GM08714 (cell line): ENCODE data around the gene SCD5.

ENCODE experiments used
- H3K4me3 ChIP-seq: fragments of 200-500 bp; sonication (Bioruptor generic); 2 replicates; pipeline ENCODE4 v1.5.1; 2014; ENCODE audit warnings: mild to moderate bottlenecking, low read length, inconsistent platforms
- ZNF274 ChIP-seq: IDR thresholded peaks from 2 replicates; pipeline ENCODE4 v1.6.1; 2012; ENCODE audit warnings: mild to moderate bottlenecking, low read depth, low read length

SCD5 gene

DNA sequence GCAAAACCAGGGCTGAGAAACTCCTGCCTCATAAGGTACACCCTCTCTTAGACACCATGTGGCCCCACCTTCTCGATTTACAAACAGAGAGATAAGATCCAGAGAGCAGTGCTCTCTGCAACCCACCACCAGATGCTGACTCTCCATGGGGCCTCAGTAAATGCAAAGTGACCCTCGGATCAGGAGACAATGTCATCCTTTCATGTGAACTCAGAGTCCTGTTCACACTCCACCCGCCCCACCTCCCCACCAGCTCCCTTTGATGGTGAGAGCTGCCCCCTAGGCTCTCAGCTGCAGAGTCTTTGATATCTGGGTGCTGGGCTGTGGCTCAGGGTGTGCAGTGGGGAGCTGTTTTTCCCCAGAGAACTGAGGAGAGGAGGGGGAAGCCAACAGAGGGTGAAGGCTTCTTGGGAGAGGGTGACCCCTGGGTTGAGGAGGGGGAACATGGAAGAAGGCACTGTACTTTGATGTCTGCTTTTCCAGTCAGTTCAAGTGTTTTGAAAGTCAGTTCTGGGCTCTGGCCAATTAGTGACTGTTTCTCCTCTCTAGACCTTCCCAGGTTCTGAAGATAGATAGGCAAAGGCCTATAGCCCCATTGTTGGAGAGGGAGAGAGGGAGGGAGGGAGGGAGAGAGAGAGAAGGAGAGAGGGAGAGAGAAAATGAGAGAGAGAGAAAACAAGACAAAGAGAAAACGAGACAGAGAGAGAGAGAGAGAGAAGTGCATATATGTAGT lies 88.2 kb downstream of the SCD5 start:
- TF ChIP-seq ZNF274, result no peak
- H3K4me3 ChIP-seq, result no peak overlapping the region

DNA sequence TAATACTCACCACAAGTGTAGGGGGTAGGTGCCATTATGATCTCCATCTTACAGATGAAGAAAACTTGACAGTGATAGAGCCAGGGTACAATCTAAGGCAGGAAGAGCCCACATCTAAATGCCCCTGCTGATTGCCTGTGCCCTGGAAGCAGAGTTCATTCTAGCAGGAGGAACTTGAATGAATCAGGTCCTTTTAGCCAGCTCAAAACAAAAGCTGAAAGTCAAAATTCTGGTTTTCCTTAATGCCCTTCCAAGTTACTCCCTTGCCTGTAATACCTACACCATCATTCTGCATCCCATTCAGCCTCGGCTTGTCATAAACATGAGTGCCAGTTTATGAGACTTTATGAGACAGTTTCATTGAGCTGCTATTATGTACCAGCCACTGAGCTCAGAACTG lies 89.6 kb downstream of the SCD5 start:
- H3K4me3 ChIP-seq, result no peak overlapping the region
- no peak for TF ChIP-seq ZNF274

DNA sequence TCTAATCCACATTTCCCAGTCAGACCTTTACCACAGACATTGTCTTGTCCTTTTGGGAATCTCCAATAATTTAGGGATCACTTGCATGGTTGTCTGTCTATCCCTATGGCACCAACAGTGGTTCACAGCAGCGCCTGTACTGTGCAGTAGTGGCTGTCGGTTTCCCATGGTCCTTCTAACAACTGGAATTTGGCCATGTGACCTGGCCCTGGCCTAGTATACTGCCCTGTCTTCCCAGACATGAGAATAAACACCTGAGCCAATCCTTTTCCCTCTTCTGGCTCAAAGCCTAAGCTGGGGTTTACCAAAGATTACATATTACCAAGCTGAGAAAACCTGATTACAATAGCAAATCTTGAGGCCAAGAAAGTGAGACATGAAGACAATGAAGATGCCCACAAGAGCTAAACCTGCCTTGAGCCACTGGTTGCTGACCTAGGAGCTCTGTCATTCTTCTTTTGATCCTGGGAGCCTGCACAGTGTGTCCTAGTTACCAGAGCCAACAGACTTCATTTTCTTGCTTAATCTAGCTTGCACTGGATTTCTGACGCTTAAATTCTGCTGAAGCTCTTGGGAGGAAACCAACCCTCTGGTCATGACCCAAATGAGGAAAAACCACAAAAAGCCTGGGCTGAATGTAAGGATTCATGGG lies 92.1 kb downstream of the SCD5 start:
- no peak overlapping the region for H3K4me3 ChIP-seq
- TF ChIP-seq ZNF274, result no peak

DNA sequence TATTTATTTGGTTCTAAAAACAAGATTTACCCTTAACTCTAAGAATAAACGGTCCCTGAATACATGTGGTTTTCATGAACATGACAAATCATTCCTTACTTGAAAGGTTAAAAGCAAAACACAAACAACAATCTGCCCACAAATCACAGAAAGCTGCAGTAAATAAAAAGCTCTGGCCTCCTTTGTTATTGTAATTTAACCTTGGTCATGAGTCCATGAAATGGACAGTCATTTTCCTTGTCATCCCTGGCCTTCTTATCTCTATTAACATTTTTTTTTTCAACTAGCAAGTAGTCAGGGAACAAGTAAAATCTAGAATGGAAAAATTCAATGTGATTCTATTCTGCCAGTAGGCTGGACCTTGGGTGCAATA lies 92.7 kb downstream of the SCD5 start:
- TF ChIP-seq ZNF274, result no peak
- H3K4me3 ChIP-seq, result no peak overlapping the region

DNA sequence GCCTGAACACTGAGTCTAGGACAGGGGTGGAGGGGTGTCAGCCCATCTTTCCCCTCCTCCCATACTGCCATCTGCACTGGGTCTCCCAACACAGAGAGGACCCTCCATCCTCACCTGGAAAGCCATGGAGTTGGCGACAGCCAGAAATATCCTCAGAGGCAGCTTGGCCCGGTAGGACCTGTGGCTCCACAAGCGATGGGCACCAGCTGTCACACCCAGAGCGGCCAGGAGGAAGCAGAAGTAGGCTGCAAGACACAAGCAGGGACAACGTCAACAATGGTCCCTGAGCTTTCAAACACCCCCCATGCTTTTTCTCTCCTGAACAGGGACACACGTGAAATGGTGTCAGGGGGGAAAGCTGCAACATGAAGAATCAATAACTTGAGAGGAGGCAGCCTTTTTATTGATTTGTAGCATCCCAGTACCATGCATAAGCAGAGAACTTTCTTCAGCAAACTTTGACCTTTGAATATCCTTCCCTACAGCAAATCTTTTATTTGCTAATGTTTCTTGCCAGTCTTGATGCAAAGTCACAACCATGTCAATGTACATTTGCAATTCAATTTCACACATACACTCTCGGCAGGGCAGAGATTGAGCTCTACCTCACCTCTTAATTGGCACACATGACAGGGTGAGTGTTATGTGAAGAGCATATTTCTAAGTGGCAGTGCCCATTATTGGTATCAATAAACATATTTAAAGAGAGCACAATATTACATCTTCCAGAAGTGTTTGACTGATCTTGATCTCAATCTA lies 93.2 kb downstream of the SCD5 start:
- no peak for TF ChIP-seq ZNF274
- no peak overlapping the region for H3K4me3 ChIP-seq

DNA sequence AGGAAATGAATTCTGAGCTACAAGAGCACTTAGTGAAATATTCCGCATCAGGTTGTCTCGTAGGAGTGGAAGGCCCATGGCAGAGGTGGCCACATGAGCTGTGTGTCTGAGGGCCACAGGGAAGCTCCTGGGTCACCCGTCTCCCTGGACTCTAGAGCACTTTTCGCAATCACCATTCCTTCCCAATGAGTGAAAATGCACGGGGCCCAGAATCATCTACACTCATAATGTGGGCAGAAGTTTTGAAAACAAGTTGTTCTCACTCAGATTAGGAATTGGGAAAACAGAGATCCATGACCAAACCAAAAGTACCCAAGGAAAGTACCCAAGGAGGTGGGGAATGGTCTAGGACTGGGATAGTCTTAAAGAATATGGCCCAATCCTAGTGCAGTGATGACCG lies 94.4 kb downstream of the SCD5 start:
- TF ChIP-seq ZNF274, result no peak
- no peak overlapping the region for H3K4me3 ChIP-seq

DNA sequence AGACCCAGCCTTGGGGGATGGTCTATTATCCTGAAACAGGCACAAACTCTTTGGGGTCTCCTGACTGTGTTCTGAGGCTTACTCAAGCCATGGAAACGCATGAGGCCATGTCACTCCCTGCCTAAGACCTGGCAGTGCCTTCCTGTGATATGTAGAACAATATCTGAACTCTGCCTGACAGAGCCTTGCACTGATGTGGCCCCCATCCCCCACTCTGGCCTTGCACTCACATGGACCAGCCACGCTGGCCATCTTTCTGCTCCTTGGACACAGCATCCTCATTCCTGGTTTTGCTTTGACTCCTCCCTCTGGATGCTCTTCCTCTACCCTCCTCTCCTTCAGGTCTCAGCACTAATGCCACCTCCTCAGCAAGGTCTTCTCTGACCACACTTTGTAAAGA lies 100.2 kb downstream of the SCD5 start:
- H3K4me3 ChIP-seq, result no peak overlapping the region
- no peak for TF ChIP-seq ZNF274

DNA sequence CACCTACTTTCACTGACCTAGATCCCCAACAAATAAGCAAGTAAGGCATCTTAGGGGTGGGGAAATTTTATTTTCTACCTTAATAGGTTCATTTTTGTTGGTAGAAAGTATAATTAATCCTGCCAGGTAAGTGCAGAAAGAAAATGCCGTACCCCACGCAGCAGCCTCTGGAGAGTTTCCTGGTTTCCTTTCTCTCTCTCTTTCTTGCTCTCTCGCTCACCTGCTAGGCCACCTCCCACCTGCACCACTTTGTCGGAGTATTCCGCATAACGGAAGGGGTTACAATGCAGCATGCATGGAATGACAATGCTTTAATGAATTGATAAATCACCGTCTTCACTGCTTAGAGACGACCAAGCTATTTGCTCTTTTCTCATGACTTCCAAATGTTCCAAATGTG lies 101.0 kb downstream of the SCD5 start:
- H3K4me3 ChIP-seq, result no peak overlapping the region
- no peak for TF ChIP-seq ZNF274

DNA sequence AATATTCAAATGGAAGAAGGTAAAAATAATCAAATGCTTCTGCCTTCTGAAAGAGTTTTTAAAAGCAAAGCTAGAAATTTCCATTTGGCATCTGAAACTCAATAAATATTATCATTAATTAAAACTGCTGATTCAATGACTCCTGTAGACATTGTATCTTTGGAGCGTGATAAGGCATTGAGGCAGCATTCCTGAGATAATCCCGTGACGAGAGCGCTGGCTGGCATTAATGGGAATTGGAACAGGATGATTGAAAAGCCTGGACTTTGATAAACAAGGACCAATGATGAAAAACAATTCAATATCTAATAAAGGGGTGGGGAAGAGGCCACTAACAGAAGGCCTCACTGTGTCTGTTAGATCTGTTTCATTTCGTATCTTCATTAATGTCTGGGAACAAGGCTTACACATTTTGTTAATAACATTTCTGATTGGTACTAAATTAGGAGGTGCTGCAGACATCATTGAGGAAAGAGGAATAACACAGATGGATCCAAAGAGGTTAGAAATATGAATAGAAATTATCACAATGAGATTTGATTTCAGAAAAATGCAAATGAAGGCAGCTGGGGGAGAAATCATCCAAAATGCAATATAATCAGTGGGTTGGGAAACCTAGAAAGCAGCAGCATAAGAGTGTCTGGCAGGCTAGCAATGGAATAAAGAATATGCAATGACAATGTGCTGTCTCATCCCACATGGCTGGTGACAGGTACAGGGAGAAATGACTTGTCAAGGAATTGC lies 102.3 kb downstream of the SCD5 start:
- H3K4me3 ChIP-seq, result no peak overlapping the region
- no peak for TF ChIP-seq ZNF274

DNA sequence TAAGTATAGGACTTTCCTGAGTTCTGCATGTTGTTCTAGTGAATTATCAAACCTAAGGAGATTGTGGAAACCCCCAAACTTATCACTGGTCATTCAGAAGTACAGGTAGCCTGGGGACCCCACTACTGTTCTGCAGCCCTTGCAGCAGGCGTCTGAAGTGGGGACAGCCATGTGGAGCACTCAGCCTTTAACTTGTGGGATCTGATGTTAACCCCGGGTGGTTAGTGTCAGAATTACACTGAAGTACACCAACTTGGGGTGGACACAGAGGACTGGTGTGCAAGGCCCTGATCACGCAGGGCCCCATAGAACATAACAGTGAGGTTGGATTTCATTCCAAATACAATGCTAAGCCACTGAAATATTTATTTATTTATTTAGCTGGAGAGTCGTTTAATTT lies 103.7 kb downstream of the SCD5 start:
- no peak for TF ChIP-seq ZNF274
- H3K4me3 ChIP-seq, result no peak overlapping the region

DNA sequence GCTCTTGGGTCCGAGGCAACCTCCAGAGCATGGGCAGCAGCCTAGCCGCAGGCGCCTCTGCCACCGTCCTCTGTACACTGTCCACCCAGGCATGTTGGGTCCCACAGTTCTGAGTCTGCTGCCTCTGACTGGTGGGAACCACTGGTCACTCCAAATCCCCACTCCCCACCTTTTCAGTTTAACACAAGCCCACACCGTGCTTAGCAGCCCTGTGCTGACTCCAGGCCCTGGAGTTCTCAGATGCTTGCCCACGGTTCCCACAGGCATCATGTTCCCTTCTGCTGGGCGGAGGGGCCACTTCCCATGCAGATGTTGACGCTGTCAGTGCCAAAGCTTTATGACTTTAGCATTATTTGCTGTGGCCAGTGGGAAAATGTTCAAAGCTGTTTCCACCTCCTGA lies 104.5 kb downstream of the SCD5 start:
- no peak overlapping the region for H3K4me3 ChIP-seq
- TF ChIP-seq ZNF274, result no peak

DNA sequence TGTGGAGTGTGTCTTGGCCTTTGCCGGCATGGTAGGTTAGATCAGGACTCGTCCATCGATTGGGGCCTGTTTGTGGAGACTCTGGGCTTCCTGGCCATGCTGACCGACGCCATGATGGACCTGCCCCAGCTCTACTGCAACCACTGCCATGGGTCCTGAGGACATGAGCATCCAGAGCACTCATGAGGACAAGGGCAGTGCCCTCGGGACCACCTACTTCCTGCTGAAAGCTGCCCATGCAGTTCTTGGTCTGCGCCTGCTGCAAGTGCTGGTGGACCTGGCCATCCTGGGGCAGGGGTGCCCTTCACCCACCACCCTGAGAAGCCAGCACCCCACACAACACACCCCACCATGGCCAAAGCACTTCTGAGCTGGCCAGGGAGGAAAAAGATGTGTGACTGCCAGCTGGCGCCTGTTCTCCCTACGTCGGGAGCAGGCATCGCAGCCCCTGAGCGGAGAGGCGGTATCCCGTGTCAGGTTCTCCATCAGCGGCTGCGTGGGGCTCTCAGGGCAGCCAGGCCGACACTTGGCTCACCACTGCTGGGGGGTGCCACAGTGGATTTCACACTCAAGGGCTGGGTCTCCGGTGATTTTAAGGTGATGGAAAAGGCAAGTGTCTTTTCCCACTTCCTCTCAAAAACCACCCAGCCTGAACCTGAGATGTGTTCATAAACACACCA lies 106.4 kb downstream of the SCD5 start:
- no peak for TF ChIP-seq ZNF274
- no peak overlapping the region for H3K4me3 ChIP-seq

DNA sequence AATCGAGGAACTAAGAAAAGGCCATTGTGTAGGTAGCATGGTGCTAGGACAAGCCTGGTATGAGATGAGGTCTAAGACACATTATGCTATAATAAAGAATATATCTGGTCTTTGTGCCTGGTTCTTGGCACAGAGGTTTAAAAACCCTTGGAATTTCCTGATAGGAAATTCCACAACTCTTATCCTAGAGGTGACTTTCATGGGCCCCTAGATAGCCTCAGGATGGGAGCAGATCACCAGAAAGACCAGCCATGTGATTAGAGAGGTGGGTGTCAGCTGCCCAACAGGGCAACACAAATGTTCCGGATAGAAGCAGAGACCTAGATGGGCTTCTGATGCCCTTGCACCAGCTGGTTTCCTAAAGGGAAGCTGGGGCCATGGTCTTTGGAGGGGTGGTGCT lies 107.2 kb downstream of the SCD5 start:
- no peak overlapping the region for H3K4me3 ChIP-seq
- TF ChIP-seq ZNF274, result no peak

DNA sequence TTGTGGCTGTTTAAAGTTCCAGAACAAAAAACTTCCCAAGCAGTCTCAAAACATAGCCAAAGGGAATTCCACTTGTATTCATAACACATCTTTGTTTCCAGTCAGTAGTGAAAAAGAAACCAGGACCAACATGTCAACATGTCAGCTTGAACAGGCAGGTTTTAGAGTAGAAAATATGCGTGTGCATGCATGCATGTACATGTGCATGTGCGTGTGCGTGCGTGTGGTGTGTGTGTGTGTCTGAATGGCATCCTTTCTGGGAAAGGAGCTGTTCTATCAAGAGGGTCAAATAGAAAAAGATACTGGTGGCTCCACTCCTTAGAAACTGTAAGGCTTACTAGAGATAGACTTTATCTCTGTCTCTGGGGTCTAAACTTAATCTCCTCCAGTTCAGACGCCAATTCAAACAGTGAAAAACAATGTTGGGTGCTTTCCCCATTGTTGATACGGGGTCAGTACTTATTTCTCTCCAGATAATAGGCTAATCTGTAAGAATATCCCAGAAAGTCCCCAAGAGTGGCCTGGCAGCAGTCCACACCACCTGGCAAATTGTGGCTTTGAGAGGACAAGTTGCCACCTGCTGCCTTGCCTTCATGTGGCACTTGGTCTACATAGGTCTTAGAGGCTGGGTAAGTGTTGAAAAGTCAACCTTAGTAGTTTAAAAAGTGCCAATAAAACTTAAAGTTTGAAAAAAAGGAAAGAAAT lies 110.4 kb downstream of the SCD5 start:
- no peak for TF ChIP-seq ZNF274
- no peak overlapping the region for H3K4me3 ChIP-seq
